GM10266 (cell line): Measurements from ENCODE around the gene FRMD4B.

Source experiments
- DNase-seq: peaks from one replicate; pipeline ENCODE4 v3.0.0; 2012; ENCODE audit errors: extremely low spot score
- CTCF ChIP-seq: IDR thresholded peaks from 2 replicates; pipeline ENCODE4 v1.5.1; 2012; ENCODE audit warnings: mild to moderate bottlenecking, low read depth; ENCODE audit not compliant: control insufficient read depth, insufficient read depth; ENCODE audit errors: missing control alignments

Gene FRMD4B

GRCh38 chr3:69214241-69214640, 171.6 kb downstream of the FRMD4B start:
- no peak for DNase-seq
- no peak for TF ChIP-seq CTCF

- no peak for DNase-seq
- TF ChIP-seq CTCF = no peak
Measured at GRCh38 chr3:69212411-69213160, 173.3 kb downstream of the FRMD4B start.

- TF ChIP-seq CTCF = no peak
- no peak for DNase-seq
Measured at GRCh38 chr3:69210068-69210730, 175.7 kb downstream of the FRMD4B start.

DNA sequence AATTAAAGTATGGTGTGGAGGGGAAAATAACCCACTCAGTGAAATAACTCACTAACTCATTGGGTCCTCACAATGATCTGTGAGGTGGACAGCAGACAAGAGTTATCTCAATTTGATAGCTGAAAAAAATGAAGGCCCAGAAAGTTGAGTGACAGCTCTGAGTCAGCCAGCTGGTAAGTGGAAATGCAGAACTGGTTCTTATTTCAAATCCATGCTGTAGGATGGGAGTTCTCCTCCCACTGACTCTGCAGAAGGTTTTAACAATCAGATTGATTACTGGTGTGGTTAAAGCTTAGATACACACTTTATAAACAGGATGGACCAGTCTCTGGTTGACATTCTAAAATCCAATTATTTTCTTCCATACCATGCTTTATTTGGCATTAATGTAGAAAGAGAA, 176.5 kb downstream of the FRMD4B start:
- DNase-seq = no peak
- TF ChIP-seq CTCF = no peak

- DNase-seq = no peak
- no peak for TF ChIP-seq CTCF
Measured at GRCh38 chr3:69207031-69207430, 178.9 kb downstream of the FRMD4B start.

DNA sequence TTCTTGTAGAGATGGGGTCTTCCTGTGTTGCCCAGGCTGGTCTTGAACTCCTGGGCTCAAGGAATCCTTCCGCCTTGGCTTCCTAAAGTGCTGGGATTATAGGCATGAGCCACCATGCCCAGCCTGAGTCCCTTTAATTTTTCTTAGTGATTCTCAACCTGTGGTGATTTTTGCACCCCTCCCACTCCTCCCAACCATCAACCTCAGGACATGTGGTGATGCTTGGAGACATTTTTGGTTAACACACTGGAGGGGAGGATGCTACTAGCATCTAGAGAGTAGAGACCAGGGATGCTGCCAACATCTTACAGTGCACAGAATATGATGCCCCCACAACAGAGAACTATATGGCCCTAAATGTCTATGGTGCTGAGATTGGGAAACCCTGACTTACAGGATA, 180.5 kb downstream of the FRMD4B start:
- TF ChIP-seq CTCF = no peak

DNA sequence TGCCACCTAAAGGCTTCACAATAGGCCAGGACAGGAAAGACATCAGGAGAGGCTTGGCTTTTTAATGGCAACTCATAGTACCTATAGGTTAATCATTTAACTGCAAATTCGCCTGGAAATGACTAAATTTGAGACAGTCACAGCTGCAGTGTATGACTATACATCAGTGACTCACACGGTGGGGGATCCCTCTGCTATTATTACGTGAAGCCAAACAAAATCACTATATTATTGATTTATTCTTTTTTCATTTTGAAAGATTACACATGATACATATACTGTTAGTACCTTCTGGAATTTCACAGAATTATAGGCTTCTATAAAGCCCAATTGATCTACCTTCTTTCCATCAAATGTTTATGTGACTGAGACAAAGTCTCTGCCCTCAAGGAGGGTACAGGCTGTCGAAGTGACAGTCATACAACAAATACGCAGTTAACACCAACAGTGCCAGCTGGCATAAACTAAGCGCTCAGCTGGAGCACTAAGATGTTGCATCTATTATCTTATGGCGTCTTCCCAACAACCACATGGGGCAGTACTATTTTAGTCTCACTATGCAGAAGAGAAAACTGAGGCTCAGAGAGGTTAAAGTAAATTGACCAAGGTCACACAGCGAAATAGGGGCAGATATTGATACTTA, 181.5 kb downstream of the FRMD4B start:
- no peak for TF ChIP-seq CTCF
- peak; percentile 42 for DNase-seq

More for the DNA sequence above, 180.5 kb downstream of the FRMD4B start:
- DNase-seq = no peak
